Measurements from ENCODE around the gene F10.

- TF ChIP-seq CTCF (IDR thresholded peaks at IDR 0.05; ENCODE audit: insufficient read depth, low read length, poor library complexity, severe bottlenecking) (peak; percentile 27), EZH2phosphoT487 (conservative IDR thresholded peaks at IDR 0.05; ENCODE audit: low read length) (no peak)
These were observed 915 bp downstream of the F10 start for GRCh38 chr13:113123226-113124201.
